ENCODE data around the gene DDX39B. TPM values are rescaled to one million over a fixed set of nuclear protein-coding genes. Genes with fewer than 3 reads are reported as not detected.

The DDX39B gene
- total and polyA plus RNA-seq, 2 of the 8 experiments (the other 6 are each of a cell fraction or from before 2014, with no cell fraction given), result 780 to 1,164 TPM

DNA sequence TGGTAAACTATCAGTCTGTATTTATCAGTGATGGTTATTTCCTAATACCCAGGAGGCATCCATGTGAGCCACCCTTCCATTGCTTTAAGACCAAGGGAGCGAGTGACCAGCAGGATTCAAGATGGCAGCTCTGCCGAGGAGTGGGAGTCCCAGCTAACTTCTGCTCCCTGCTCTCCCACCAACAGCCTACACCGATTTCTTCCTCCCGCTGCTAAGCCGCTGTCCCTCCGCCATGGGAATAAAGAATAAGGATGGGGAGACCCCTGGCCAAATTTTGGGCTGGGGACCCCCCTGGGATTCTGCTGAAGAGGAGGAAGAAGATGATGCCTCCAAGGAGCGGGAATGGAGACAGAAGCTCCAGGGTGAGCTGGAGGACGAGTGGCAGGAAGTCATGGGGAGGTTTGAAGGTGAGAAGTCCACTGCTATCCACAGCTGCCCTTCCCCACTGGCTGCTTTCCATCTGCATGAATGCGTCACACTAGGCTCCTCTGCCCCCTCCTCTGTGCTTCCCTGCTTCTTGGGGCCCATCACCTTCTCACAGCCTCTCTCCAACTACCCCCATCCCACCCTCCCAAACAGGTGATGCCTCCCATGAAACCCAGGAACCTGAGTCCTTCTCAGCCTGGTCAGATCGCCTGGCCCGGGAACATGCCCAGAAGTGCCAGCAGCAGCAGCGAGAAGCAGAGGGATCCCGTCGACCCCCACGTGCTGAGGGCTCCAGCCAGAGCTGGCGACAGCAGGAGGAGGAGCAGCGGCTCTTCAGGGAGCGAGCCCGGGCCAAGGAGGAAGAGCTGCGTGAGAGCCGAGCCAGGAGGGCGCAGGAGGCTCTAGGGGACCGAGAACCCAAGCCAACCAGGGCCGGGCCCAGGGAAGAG lies 15.9 kb upstream of the DDX39B start (continued):
- TF ChIP-seq, protein P1, sequence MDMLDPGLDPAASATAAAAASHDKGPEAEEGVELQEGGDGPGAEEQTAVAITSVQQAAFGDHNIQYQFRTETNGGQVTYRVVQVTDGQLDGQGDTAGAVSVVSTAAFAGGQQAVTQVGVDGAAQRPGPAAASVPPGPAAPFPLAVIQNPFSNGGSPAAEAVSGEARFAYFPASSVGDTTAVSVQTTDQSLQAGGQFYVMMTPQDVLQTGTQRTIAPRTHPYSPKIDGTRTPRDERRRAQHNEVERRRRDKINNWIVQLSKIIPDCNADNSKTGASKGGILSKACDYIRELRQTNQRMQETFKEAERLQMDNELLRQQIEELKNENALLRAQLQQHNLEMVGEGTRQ (IDR thresholded peaks at IDR 0.05; ENCODE audit: low read length), result no peak
- no peak for TF ChIP-seq RAD21 (IDR thresholded peaks at IDR 0.05 in 1 of 2, conservative IDR thresholded peaks at IDR 0.05 in 1 of 2; ENCODE audit: low read depth in 2 of 2, low read length in 2 of 2)
- no peak for TF ChIP-seq TAF1 (IDR thresholded peaks at IDR 0.05; ENCODE audit: low read depth, low read length)
- TF ChIP-seq HDAC6 (IDR thresholded peaks at IDR 0.05; ENCODE audit: low read depth, low read length), result no peak
- no peak for TF ChIP-seq SAP30 (IDR thresholded peaks at IDR 0.05; ENCODE audit: insufficient read depth, insufficient replicate concordance, low read length)
- no peak for TF ChIP-seq TCF12 (IDR thresholded peaks at IDR 0.05; ENCODE audit: low read depth, low read length)
- TF ChIP-seq POLR2A (IDR thresholded peaks at IDR 0.05; ENCODE audit: control extremely low read depth in 1 of 2, low read depth in 2 of 2, low read length in 2 of 2), result no peak
- no peak for TF ChIP-seq YY1 (IDR thresholded peaks at IDR 0.05; ENCODE audit: low read depth, low read length)

Data from H1 (cell line).